ENCODE measurements around the gene CLK4.

The CLK4 gene

GRCh38 chr5:178626484-178627258 lies at the start of gene CLK4:
Gene CLK4, minus strand, starts transcription at chr5:178627050. Its CDS starts 3,634 bp downstream, at chr5:178623416.
- in situ Hi-C loops (cut with MboI; ENCODE audit: low sequenced_read_pairs) = no loop called here

DNA sequence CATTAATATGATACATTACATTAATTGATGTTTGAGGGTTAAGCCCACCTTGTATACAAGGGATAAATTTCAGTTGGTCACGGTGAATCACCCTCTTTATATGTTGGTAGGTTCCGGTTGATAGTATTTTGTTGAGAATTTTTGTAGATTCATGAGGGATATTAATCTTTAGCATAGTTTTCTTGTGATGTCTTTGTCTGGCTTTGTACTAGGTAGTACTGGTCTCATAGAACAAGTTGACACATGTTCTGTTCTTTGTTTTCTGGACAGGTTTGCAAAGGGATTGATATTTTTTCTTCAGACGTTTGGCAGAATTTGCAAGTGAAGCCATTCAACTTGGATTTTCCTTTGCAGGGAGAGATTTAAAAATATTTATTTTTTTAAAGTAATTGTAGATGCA lies 49.1 kb upstream of the CLK4 start:
- in situ Hi-C loops (cut with MboI; ENCODE audit: low sequenced_read_pairs) = no loop called here

DNA sequence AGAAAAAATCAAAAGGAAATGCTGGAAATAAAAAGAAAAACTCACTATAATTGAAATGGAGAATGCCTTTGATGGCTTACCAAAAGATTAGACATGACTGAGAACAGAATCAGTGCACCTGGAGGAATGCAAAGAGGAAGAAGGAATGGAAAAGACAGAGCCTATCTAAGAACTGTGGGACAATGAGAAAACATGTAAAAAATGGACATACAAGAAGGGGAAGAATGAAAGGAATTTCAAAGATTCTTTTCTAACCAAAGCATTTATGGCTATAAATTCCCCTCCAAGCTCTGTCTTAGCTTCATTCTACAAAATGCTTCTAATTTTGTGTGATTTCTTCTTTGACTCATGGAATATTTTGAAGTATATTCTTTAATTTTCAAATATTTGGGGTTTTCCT lies 47.5 kb upstream of the CLK4 start:
- in situ Hi-C loops (cut with MboI; ENCODE audit: low sequenced_read_pairs) = no loop called here

GRCh38 chr5:178673801-178674295 lies 47.0 kb upstream of the CLK4 start:
- in situ Hi-C loops (cut with MboI; ENCODE audit: low sequenced_read_pairs) = no loop called here

DNA sequence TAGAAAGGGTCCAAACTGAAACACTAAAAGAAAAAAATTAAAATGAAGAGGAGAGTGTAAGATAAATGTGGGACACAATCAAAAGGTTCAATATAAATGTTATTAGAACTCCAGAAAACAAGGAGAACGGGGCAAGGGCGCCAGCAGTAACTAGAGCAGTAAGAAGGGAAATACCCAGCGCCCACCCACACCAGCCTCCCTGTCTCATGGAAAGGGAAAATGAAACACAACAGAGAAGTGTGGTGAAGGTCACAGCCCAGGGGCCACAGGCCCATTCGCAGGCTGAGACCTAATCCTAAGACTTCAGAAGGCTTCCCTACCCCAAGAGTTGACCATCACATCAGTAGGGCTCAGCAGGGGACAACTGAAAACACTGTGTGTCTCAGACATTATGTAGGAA lies 45.8 kb upstream of the CLK4 start:
- in situ Hi-C loops (cut with MboI; ENCODE audit: low sequenced_read_pairs) = no loop called here

DNA sequence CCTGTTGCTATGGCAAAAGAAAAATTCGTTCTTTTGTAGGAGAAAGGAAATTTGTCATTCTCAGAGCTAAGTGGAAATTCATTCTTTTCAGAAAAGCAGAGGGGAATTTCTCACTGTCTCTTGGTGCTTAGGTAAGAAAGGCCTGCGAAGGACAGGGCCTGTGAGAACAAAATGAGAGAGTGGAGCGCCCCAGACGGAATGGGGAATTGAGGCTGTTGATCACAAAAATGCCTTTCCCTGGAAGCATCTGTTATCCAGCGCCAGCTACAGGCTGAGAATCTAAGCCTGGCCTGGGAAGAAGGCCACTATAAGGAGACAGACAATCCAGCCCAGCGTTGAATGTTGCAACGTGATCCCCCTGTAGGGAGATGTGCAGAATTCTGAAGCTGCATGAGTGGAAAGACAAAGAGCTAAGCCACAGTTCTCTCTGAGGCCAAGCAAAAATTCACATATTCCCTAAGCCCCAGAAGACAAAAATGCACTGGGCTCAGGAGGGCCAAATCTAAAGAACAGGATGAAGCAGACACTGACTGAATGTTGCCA lies 44.8 kb upstream of the CLK4 start:
- in situ Hi-C loops (cut with MboI; ENCODE audit: low sequenced_read_pairs) = no loop called here

GRCh38 chr5:178670351-178670885 lies 43.6 kb upstream of the CLK4 start:
- in situ Hi-C loops (cut with MboI; ENCODE audit: low sequenced_read_pairs) = no loop called here

DNA sequence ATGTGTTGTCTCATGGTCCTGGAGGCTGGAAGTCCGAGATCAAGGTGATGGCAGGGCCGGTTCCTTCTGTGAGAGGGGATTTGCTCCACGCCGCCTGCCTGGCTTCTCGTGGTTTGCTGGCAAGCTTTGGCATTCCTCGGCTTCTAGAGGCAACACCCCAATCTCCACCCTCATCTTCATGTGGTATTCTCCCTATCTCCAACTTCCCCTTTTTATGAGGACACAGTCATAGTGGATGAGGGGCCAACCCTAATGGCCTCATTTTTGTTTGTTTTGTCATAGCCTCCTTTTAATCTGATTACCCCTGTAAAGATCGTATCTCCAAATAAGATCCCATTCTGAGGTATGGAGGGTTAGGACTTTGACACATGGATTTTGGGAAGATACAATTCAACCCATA lies 41.7 kb upstream of the CLK4 start:
- in situ Hi-C loops (cut with MboI; ENCODE audit: low sequenced_read_pairs) = no loop called here

DNA sequence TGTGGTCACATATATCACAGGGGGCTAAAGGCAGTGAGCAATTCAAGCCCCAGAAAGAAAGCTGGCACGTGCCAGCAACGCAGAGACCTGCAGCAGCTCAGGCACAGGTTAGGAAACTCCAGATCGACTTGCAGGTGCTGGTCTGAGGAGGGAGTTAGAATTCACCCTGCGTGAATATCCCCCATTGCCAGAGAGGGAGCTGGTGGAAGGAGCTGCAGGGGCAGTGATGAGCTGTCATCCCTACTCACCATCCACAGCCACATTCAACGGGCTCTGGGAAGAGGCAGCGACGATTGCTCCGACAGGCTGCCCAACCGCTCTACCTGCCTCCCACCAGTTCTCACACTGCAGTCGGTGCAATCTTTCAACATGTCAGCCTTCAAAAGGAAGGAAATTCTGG lies 40.8 kb upstream of the CLK4 start:
- in situ Hi-C loops (cut with MboI; ENCODE audit: low sequenced_read_pairs) = no loop called here

GRCh38 chr5:178667101-178667500 lies 40.3 kb upstream of the CLK4 start:
- in situ Hi-C loops (cut with MboI; ENCODE audit: low sequenced_read_pairs) = no loop called here

GRCh38 chr5:178664141-178664540 lies 37.3 kb upstream of the CLK4 start:
- in situ Hi-C loops (cut with MboI; ENCODE audit: low sequenced_read_pairs) = no loop called here

GRCh38 chr5:178662541-178662860 lies 35.7 kb upstream of the CLK4 start:
- in situ Hi-C loops (cut with MboI; ENCODE audit: low sequenced_read_pairs) = no loop called here

GRCh38 chr5:178661836-178662540 lies 35.1 kb upstream of the CLK4 start:
- in situ Hi-C loops (cut with MboI; ENCODE audit: low sequenced_read_pairs) = no loop called here

GRCh38 chr5:178651046-178651810 lies 24.4 kb upstream of the CLK4 start:
- in situ Hi-C loops (cut with MboI; ENCODE audit: low sequenced_read_pairs) = no loop called here

- in situ Hi-C loops (cut with MboI; ENCODE audit: low sequenced_read_pairs) = no loop called here
Measured at GRCh38 chr5:178650214-178650613, 23.4 kb upstream of the CLK4 start.

GRCh38 chr5:178649580-178649979 lies 22.7 kb upstream of the CLK4 start:
- in situ Hi-C loops (cut with MboI; ENCODE audit: low sequenced_read_pairs) = no loop called here

DNA sequence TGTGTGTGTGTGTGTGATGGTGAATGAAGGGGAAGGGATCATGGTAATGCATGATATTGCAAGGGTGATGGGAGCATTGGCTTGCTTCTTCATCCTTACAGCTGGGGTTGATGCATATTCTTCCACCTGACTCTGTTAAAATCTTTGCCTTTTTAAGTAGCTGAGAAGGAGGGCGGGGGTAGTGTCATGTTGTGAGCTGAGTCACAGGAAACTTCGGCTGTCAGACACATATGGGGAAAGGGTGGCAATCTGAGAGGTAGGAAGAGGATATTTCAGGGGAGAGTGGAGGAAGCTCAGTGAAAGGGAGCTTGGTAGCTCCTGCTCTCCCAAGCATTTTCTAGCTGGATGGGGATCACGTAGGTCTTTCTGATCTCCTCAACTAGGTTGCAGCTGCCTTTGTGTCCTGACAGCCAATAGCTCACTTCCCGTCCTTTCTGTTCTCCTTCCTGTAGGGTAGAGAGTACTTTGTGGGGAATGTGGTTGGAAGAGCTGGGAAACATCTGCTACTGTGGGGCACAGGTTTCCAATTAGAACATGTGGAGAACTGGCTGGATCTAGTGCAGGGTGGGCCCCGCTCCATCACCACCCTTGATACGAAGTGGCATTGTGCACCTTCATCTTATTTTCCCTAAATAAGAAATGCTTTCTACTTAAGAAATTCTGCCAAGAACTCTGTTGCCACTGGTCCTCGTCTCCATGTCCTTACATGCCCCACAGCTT lies 18.1 kb upstream of the CLK4 start:
- in situ Hi-C loops (cut with MboI; ENCODE audit: low sequenced_read_pairs) = no loop called here

- in situ Hi-C loops (cut with MboI; ENCODE audit: low sequenced_read_pairs) = no loop called here
Measured at GRCh38 chr5:178642351-178642909, 15.6 kb upstream of the CLK4 start.

DNA sequence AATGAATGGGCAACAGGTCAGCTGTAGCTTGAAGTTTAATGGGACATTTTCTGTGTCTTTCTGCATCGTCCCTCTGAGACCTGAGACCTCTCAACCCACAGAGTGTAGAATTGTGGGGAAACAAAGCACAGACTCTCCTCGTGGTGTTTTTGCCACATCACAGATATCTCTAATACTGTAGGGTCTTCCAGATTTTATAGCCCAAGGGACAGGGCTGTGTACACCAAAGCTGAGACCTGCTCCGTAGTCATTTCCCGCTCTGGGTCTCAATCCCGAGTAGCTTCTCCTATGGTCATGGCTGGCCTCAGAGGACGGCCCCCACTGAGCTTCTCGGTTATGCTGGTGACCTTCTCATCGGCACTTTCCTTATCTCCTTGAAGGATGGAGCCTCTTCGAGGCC lies 14.9 kb upstream of the CLK4 start:
- in situ Hi-C loops (cut with MboI; ENCODE audit: low sequenced_read_pairs) = no loop called here

DNA sequence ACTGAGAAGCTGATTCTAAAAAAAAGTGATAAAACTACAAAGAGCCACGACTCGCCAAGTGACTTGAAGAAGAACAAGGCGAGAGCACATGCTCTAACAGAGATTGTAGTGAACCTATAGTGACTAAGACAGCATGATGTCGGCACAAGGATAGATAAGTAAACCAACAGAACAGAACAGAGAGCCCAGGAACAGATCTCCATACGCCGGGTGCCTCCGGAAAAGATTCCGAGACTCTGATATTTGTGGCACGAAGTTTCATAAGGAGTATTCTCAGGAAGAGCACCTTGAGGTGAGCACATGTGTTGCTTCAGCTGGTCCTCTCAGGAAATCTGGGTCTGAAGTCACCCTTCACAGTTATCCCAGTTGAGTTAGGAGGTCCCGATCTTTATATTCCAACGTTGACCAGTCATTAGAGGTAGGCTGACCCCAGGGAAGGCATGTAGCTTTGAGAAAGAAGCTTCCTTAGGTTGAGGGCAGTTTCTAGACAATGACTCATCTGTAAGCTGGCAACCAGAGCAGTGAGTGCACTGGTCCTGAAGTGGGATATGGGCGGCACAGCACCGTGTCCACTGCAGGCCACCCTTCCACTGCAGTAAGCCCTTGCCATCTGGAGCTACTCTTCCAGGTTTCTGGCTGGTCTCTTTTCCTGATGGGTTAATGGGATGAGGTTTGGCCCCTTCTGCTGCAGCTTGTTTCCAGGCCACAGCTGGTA lies 13.6 kb upstream of the CLK4 start:
- in situ Hi-C loops (cut with MboI; ENCODE audit: low sequenced_read_pairs) = no loop called here
